Activated CD4-positive, alpha-beta T cell treated with anti-CD3 and anti-CD28 coated beads, Interleukin-2, amount 50 U/mL, for 48 hours (primary cell): ENCODE measurements around the gene ZNF474.

Source experiments
- DNase-seq, 2 experiments: peaks; one replicate each; pipeline ENCODE4 v3.0.0-alpha.2; 2020

Gene ZNF474

GRCh38 chr5:122119205-122119604, 10.1 kb upstream of the ZNF474 start:
- no peak for DNase-seq

DNA sequence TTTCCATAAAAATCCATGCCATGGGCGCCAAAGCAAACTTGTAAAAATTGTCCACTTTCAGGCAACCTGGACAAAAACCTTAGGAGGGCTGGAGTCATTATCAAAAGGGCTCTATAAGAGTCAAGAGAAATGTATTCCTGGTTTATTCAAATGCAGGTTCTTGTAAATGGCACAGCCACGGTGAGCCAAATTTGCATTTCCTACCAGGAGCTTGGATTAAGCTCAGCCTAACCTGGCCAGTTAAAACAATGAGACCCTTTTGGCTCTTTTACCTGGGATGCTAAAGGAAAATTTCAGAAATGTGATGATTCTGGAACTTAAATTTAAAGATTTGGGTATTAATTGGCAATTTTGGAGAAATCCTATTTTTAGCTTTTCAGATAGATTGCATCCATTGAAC, 8.9 kb upstream of the ZNF474 start:
- DNase-seq, result no peak

DNA sequence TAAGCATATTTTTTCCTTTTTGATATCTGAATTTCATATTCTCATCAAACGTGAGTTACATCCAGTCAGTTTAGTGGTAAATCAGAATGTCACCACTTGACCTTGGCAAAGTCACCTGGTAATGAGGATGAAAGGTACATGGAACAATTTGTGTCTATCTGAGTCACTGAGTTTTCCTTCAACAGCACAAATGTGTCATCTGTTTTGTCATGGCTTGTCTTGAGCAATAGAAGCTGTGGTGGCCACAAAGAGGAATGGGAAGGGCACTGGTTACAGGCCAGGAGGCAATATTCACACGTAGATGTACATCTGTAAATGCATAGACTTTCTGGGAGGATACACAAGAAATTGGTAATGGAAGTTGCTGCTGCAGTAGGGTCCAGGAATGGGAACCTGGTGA, 8.4 kb upstream of the ZNF474 start:
- DNase-seq, result no peak

GRCh38 chr5:122121479-122122465, 7.6 kb upstream of the ZNF474 start:
- no peak for DNase-seq

GRCh38 chr5:122124766-122125165, 4.6 kb upstream of the ZNF474 start:
- no peak for DNase-seq

DNA sequence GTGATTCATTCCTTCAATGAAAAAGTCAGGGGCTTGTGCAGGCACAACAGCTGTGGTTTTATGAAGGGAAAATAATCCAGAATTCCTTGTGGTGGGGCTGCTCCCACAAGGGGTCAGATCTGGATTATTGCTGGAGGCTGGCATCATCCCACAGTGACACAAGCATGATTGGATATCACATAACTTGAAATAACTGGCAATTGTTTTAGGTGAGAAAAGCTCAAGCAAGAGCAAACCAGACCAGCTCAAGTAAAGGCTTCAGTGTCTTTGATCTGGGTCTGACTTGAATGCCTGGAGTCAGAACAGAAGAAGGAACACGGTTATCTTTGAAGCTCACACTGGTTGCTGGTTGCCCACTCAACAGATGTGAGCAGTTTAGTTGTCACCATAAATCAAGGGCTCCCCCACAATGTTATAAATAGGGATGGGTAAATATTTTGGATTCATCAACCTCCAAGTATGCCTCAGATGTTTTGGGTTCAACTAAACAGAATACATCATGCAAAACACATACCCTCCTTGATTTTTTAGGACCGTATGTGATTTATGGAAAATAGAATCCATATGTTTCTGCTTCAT, 3.1 kb upstream of the ZNF474 start:
- DNase-seq, result no peak

DNA sequence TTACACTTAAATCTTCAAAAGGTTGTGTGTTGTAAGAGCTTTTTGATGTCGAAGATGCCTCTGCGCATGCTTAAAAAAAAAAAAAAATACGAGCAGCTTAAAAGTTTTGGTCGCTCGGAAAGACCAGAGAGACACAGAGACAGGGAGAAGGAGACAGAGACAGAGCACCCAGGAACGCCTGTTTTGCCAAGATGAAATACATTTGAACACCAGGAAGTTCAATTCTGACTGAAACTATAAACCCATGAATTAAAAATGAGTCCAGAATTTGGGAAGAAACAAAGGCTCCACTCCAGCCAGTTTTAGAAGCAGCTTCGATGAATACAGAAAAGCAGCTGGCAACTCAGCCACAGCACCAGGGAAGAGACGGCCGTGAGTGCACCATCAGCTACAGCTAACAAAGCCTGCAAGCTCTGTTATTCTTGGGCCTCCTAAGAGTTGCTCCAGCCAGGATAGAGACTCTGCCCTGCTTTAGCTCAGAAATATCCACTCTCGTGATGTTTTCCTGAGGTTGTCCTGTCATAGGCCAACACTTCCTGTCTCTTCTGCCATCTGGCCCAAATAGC, 2.5 kb upstream of the ZNF474 start:
- no peak for DNase-seq

- no peak for DNase-seq
These were observed 806 bp downstream of the ZNF474 start for GRCh38 chr5:122130152-122130551.

GRCh38 chr5:122137702-122138101, 8.4 kb downstream of the ZNF474 start:
- no peak for DNase-seq

DNA sequence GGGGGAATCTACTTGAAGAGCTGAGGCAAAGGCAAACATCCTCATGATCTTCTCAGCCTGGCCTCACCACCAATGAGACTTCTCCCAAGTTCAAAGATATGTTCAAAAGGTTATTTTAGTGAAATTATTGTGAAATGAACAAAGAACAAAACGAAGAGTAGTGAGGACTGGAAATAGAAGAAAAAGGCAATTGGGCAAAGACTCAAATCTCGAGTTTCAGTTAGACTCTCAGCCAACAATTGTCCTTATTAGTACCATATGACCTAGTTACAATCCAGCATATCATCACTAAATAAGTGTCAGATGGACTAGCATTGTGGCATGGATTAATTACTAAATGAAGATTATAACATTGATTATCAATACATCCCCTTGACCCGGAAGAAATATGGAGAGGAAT, 9.0 kb downstream of the ZNF474 start:
- DNase-seq, result no peak

GRCh38 chr5:122140900-122141299, 11.6 kb downstream of the ZNF474 start:
- no peak for DNase-seq

DNA sequence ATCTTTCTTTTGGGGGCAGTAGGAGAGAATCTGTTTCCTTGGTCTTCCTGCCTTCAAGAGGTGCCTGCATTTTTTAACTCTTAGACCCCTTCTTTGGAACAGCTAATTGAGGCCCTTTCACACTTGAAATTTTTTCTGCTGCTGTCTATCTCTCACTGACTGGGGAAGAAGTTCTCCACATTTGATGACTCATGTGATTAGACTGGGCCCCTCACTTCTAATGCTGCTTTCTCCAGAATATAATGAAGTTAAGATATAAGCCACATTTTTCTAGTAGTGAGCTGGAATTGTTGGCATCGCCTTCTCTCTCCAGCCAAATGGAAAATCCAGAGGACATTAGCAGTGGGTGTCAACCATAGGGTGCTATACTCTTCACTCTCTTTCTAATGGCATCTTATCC, 12.4 kb downstream of the ZNF474 start:
- DNase-seq, result no peak

- DNase-seq, result no peak
These were observed 13.3 kb downstream of the ZNF474 start for GRCh38 chr5:122142480-122143164.

DNA sequence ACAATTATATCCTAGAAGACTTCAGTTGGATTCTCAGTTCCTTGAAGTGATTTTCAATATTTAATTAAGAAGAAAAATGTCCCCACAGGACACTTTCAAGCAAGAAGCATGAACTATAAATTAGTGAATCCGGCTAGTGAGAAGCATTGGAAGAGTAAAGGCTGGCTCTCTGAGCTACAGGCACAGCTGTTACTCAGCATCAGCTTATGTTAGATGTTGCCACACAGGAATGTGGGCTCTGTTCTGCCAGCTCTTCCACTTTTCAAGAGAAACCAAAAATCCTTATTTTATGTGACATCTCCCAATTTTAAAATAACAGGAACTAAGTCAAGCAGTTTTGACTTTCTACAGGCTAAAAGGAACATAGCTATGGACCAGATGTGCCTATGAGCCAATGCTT, 14.9 kb downstream of the ZNF474 start:
- DNase-seq, result no peak

DNA sequence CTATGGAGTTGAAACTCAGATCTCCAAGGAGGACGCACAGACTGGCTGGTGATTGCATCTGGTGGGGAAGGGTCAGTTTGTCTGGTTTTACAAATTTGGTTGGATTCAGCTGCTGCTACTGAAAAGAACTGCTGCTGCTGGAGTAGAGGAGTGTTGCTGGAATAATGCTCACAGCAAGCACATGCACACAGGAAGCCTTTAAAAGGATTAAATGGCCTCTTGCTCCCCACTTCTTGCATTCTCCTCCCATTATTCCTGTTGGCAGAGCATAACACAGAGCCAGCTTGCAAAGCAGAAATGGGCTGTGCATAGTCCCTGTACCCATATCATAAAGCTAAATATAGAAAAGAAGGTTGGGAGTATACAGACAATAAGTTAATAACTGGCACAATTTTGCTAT, 16.6 kb downstream of the ZNF474 start:
- DNase-seq, result no peak

DNA sequence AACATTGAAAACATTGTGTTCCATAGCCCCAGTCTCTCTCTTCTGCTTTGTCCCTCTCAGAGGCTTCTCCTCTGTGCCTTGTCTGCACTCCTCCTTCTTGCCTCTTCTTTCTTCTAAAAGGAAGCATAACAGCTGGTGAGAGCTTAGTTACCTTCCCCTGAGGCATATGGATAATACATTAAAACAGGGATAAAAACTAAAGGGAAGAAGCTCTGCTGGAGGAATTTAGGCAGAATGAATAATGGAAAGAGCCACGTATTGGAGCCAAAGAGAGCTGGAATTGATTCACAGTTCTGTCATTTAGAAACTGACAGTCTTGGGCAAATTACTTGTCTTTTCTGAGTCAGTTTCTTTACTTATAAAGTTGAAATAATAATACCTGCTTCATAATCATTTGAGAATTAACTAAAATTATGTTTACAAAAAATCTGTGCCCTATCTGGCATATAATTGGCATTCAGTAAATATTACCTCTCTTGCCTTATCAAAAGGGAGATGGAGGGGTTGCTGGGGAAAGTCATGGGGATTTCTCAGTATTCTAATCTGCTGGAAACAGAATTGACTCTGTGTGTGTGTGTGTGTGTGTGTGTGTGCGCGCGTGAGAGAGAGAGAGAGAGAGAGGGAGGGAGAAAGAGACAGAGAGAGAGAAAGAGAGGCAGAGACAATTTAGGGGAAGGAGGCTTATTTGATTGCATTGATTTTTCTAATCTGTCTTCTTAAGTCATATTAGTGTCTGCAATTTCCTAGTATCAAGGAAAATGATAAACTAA, 20.2 kb downstream of the ZNF474 start:
- no peak for DNase-seq

DNA sequence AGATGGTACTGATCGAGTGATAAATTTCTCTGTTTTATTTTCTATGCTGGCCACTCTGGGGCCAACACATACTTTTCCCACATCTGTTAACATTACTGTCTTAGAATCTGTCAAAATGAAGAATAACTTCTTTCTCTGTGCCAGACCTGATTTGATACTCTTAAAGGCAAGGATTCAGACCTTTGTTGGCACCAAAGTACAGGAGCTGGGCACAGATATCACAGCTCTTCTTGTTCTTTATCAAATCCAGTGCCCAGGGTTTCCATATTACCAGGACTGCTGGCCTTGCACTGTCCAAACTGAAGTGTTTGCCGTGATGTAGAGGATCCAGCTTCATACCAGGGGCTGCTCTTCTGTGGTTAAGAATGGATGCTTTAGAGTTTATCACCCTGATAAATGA, 20.9 kb downstream of the ZNF474 start:
- DNase-seq, result no peak

DNA sequence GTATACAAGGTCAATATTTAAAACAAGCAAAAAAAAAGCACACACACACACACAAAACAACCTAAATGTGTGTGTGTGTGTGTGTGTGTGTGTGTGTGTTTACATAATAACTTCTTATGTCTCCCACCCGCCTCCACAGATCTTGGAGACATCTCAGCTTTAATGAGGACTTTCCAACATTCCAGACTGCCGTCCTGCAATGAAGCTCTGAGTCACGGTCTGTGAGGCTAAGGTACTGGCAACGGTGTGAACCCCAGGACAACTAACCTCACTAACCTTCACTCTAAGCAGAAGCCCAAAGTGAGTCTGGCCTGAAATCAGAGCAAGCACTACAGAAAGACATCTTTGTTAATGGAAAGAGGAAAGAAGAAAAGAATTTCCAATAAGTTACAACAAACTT, 22.3 kb downstream of the ZNF474 start:
- no peak for DNase-seq

- DNase-seq, result no peak
These were observed 23.0 kb downstream of the ZNF474 start for GRCh38 chr5:122152266-122152900.

DNA sequence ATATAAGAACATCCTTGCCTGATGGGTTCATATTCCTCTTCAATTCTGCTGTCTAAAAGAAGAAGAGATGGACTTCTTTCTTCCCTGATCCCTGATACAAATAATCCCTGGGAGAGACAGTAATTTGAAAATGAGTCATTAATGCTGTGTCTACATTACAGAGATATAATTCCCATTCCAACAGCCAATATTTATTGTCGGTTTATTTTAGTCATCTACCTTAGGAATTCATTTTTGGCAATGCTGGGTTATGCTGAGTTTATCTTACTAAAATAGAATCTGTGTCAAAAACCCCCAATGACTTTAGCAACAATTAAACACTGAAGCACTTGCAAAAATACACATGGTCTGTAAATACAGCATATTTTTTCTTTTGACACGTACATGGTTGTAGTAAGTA, 23.9 kb downstream of the ZNF474 start:
- no peak for DNase-seq

DNA sequence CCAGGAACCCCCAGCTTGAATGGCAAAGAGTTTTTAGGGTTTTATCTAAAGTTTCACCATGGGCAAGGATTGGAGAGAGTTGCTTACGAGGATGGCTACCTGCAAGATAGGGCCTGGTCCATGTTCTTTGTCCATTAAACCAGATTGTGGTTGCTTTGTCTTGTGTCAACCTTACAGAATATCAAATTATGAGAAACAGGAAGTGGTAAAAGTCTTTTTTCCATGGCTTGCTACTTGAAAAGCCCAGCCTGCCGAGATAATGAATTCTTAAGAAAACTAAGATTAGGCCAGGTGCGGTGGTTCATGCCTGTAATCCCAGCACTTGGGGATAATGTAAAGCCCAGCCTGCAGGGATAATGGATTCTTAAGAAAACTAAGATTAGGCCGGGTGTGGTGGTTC, 24.4 kb downstream of the ZNF474 start:
- DNase-seq, result no peak

DNA sequence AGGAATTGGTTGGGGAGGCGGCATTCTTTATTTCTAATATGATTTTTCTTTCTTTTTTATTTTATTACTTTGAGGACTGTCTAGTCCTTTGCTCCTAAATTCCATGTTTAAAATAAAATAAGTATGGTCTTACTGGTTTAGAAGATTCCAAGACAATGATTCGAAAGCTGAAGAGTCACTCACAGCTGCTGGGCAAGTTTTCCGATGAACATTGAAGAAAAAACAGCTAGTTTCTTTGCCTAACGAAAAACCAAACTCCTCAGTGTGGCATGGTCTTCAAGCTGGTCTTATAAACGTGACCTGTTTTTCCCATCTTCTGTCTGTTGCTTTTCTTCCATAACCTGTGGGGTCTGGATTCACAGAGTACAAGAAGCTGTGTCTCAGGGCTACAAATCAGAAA, 25.1 kb downstream of the ZNF474 start:
- DNase-seq, result no peak
